Fibroblast of skin of right biceps (primary cell): ENCODE data around the gene FAM162A.
"Not testable (repeated sequence)": the region's sequence is repeated elsewhere in the genome, so short reads cannot be mapped to it uniquely, and the experiment has no call there.

Experiments used
- DNase-seq: peaks from one replicate; pipeline ENCODE4 v3.0.0-alpha.2; 2013

FAM162A gene, protein sequence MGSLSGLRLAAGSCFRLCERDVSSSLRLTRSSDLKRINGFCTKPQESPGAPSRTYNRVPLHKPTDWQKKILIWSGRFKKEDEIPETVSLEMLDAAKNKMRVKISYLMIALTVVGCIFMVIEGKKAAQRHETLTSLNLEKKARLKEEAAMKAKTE

GRCh38 chr3:122383771-122384697 is at the start of gene FAM162A:
FAM162A (plus strand) TSS chr3:122384182; CDS start chr3:122384266, 84 bp downstream.
- peak; percentile 92 for DNase-seq

DNA sequence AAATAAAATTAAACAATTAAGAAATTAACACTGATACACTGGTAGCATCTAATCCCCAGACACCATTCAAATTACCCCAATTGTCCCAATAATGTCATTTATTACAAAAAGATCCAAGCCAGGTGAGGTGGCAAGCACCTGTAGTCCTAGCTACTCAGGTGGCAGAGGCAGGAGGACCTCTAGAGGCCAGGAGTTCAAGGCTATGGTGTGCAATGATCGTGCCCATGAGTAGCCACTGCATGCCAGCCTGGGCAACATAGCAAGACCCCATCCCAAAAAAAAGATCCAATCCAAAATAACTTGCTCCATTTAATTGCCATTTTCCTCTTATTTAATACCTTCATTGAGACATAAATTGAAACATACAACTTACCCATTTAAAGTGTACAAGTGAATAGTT is 41.2 kb upstream of the FAM162A start:
- no peak for DNase-seq

DNA sequence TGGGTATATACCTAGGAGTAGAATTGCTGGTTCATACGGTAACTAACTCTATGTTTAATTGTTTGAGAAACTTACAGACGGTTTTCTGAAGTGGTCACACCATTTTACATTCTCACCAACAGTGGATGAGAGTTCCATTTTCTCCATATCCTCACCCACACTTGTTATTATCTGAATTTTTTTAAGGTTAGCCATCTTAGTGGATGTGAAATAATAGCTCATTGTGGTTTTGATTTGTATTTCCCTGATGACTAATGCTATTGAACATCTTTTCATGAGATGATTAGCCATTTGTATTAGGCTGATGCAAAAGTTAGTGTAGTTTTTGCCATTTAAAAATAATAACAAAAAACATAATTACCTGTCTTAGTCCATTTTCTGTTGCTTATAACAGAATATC is 40.3 kb upstream of the FAM162A start:
- DNase-seq, result peak; percentile 6

- DNase-seq, result no peak
Measured at GRCh38 chr3:122349171-122349570, 34.8 kb upstream of the FAM162A start.

GRCh38 chr3:122350814-122351418 is 33.1 kb upstream of the FAM162A start:
- peak; percentile 19 for DNase-seq

DNA sequence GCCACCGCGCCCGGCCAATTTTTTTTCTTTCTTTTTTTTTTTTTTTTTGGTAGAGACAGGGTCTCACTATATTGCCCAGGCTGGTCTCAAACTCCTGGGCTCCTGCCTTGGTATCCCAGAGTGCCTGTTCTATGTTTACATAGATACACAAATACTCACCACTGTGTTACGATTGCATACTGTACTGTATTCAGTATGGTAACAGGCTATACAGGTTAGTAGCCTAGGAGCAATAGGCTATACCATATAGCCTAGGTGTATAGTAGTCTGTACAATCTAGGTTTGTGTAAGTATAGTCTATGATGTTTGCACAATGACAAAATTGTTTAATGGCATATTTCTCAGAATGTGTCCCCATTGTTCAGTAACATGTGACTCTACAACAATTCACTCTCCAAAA is 32.4 kb upstream of the FAM162A start:
- DNase-seq, result no peak

DNA sequence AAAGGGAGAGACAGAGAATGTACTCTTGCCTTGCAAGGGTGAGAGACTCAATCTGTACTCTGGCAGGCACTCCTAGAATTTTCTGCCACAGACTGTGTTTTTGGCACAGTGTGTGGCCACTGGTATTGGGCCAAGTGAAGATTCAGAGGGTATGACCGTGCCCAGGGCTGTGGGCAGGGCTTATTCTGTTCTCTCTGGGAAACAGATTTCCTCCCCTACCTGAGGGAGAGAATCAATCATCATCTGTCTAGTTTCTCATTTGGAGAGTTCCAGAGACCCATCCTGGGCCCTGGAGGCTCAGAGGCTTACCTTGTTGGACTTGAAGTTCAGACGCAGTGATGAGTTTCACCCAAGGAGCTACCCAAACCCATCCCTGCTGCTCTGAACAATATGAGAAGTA is 30.8 kb upstream of the FAM162A start:
- no peak for DNase-seq

GRCh38 chr3:122353893-122354401 is 30.0 kb upstream of the FAM162A start:
- DNase-seq, result no peak

DNA sequence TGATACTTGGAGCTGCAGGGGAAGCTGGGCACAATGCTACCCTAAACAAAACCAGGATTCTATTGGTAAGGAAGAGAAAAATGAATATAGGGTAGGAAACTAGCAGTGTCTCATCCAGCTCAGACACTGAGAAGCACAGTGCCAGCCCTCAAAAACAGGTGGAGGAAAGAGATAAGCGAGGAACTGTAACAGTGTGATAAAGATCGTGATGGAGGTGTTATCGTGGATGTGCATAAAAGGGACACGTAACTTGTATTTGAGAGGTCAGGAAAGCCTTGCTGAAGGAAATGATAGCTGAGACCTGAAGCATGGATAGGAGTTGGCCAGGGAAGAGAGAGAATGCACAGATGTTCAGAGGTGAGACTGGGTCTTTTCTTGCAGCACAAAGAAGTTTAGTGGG is 28.4 kb upstream of the FAM162A start:
- no peak for DNase-seq

GRCh38 chr3:122356402-122356801 is 27.6 kb upstream of the FAM162A start:
- peak; percentile 12 for DNase-seq

- peak; percentile 39 for DNase-seq
Measured at GRCh38 chr3:122357828-122358702, 25.9 kb upstream of the FAM162A start.

DNA sequence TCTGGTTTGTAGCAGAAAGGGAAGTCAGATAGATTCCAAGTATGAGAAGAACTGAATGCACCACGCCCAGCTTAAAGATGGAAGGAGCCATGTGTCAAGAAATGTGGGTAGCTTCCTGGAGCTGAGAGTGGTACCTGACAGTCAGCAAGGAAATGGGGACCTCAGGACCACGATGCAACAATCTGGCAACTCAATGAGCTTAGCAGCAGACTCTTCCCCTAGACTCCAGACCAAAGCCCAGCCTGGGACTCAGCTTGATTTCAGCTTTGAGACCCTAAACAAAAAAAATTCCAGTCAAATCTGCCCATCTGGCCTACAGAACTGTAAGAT is 25.3 kb upstream of the FAM162A start:
- DNase-seq, result no peak

- no peak for DNase-seq
Measured at GRCh38 chr3:122362026-122362425, 22.0 kb upstream of the FAM162A start.

DNA sequence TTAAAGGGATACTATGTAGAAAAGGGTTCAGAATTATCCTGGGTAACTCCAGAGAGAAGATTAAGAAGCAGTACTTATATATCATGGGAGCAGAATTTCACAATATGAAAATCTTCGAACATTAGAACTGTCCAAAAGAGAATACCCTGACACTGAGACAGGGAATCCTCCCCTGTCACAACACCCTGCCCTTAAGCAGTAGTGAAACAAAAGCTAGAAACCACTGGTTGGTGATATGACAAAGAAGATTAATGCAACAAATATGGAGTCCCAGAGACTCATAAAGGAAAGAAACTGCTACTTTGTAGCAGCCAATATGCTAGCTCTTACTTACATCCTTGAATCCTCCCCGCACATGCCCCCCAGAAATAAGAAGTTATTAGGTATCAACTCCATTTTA is 19.5 kb upstream of the FAM162A start:
- DNase-seq, result no peak

- no peak for DNase-seq
Measured at GRCh38 chr3:122365073-122365472, 18.9 kb upstream of the FAM162A start.

DNA sequence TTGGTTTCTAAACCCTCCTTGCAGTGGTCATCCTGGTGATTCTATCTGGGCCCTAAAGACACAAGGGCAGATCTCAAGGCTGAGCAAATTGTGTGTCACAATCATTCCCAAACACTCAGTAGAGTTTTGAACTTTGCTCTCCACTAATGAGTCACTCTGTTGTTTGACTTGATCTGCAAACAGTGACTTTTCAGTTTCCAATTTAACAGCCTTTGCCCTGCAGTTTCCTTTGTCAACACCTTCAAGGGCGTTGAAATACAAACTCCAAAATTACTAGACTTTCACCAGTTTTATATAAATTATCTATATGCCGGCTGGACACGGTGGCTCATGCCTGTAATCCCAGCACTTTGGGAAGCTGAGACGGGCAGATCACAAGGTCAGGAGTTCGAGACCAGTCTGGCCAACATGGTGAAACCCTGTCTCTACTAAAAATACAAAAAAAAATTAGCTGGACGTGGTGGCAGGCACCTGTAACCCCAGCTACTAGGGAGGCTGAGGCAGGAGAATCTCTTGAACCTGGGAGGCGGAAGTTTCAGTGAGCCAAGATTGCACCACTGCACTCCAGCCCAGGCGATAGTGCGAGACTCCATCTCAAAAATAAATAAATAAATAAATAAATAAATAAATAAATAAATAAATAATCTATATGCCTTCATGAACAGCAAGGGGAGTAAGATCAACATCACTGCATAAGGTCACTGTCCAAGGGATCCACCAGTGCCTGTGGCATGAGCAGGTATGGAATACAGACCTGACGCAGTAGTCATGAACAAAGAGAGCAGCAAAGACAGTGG is 18.2 kb upstream of the FAM162A start:
- not testable (repeated sequence) for DNase-seq

DNA sequence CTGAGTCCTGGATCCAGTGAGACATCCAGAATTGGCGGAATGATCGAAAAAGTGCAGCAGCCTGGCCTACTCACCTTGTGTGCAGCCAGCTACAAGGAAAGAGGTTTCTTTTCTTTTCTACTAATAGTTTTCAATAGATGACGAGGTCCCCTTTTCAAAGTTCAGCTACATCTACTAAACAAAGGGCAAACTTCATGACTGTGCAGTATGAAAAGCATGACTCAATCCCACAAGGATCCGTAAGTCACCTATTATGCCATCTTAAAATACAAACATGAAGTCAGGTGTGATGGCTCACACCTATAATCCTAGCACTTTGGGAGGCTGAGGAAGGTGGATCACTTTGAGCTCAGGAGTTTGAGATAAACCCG is 17.6 kb upstream of the FAM162A start:
- DNase-seq, result no peak

- DNase-seq, result no peak
Measured at GRCh38 chr3:122374034-122374433, 9.9 kb upstream of the FAM162A start.

DNA sequence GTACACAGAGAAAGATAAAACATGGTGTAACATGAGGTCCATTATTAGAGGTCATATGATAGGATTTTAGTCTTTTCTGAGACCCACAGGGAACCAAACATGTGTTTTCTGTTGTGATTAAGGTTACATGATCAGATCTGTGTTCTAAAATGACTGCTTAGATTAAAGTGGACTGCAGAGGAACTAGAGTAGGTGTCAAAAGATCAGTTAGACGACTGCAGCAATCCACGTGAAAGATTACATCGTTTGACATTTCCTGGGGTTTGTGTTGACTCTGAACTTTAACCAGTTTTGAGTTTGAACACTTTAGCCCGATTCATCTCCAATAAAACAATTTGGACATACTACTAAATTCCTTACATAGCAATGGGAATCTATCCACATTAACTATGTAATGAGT is 6.0 kb upstream of the FAM162A start:
- no peak for DNase-seq

DNA sequence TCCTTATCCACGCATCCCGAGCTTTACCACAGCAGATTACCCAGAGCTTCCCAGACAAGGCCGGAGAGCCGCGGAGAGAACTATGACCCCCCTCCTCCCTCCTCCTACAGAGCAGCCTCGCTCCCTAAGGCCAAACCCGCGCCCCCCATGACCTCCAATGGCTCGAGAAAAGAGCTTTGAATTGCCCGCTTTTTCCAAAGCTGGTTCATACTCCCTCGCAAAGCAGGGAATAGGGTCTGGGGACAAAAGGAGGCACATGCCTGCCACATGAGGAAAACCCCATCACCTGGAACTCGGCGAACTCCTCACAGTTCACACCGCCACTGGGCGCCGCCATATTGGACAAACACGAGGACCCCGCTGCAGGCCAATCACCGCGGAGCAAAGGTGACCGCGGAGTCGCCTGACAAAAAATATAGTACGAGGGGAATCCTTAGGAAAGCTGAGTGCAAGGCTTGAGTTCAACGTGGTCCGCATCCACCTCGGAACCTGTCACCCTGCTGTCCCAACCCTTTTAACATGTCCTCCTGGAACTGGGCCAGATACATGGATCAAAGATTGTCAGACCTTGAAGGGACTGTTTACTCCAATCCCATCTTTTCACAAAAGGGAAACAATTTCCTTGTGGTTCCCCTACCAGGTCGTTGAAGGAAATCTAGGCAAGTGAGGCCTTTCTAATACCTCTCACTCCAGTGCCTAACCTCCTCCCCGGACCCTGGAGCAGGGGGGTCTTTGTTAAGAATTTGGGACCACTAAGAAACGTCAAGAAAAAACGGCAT is 905 bp upstream of the FAM162A start, which contains the start of gene MIX23:
Gene MIX23 (minus strand): TSS at position 344 of the 779 bp plus-strand sequence. CDS start 7 bp downstream, at position 337.
- peak; percentile 88 for DNase-seq

GRCh38 chr3:122387709-122388108 is 3.7 kb downstream of the FAM162A start:
- DNase-seq, result no peak
